ENCODE measurements around the gene BTBD10.
A peak's percentile ranks its signal among the peaks of the same experiment; 100 is the strongest.

The BTBD10 gene

DNA sequence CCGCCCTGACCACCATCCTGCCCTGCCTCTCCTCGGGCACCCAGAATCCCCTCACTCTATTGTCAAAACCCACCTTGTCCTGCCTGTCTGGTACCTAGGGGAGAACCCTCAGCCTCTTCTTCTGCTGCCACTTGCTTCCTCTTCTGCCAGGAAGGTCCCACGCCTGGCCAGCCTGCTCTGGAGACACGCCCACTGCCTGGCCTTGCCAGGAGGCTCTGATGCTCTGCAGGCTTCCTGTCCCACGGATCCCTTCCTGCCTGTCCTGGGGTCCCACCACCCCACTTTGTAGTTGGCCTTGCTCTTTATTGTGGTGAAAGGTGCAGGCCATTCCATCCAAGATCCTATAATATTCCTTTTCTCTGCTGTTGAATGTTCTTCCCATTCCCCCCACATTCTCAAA is 122.0 kb downstream of the BTBD10 start:
- H2AFZ ChIP-seq (ENCODE audit: low read length, unreplicated experiment), result no peak overlapping the region
- H3K4me3 ChIP-seq (ENCODE audit: low read depth, low read length), result no peak overlapping the region
- H3K79me2 ChIP-seq (ENCODE audit: control insufficient read depth, insufficient read depth, low read length, unreplicated experiment), result peaks cover 8% of the 10 kb centered on the region
- H3K36me3 ChIP-seq (ENCODE audit: insufficient read depth, low read length), result no peaks in the 10 kb centered on the region
- H3K4me1 ChIP-seq (ENCODE audit: control insufficient read depth, insufficient read depth, low read length, unreplicated experiment), result peaks cover 42% of the 10 kb centered on the region
- no peaks in the 10 kb centered on the region for H3K27me3 ChIP-seq (ENCODE audit: insufficient read depth, low read length)
- no peak overlapping the region for H3K27ac ChIP-seq (ENCODE audit: low read depth, low read length)

DNA sequence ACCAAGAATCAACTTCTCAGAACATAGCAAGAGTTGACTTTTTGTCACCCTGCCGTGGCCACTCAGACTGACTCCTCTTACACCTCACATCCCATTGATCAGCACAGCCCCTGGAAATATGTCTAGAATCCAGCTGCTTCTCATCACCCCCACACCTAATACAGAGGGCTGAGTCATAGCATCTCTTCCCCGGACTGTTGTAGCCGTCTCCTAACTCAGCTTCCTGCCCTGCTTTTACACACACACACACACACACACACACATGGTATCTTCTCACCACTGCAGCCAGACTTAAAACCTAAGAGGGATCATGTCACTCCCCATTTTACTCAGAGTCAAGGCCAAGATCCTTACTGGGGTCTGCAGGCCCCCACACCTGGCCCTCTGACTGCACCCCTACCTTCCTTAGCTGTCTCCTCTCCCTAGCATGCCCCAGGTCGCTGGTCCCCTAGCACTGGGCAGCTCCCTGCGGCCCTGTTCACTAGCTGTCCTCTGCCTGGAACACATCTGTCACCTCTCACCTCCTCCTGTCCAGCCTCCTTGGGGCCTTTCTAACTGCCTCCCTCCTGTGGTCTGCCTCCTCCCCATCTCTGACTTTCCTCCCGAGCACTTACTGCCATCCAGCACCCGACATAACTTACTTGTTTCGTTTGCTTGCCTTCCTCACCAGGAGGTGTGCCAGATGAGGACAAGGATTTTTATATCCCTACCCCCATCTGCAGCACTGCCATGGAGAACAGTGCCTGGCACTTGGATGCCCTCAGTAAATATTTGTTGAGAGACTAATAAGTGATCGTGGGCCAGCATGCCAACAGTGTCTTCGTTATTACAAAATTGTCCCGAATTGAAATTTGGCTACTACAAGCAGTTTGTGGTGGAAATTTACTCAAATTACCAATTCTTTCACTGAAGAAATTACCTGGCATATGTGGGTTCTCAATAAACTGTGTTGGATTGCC is 123.5 kb downstream of the BTBD10 start:
- H3K4me1 ChIP-seq (ENCODE audit: control insufficient read depth, insufficient read depth, low read length, unreplicated experiment), result peaks cover 56% of the 10 kb centered on the region
- peak overlapping the region; percentile 61 for H3K4me3 ChIP-seq (ENCODE audit: low read depth, low read length)
- H3K36me3 ChIP-seq (ENCODE audit: insufficient read depth, low read length), result no peaks in the 10 kb centered on the region
- H3K79me2 ChIP-seq (ENCODE audit: control insufficient read depth, insufficient read depth, low read length, unreplicated experiment), result peaks cover 10% of the 10 kb centered on the region
- peak overlapping the region; percentile 89 for H3K27ac ChIP-seq (ENCODE audit: low read depth, low read length)
- no peak overlapping the region for H2AFZ ChIP-seq (ENCODE audit: low read length, unreplicated experiment)
- no peaks in the 10 kb centered on the region for H3K27me3 ChIP-seq (ENCODE audit: insufficient read depth, low read length)

DNA sequence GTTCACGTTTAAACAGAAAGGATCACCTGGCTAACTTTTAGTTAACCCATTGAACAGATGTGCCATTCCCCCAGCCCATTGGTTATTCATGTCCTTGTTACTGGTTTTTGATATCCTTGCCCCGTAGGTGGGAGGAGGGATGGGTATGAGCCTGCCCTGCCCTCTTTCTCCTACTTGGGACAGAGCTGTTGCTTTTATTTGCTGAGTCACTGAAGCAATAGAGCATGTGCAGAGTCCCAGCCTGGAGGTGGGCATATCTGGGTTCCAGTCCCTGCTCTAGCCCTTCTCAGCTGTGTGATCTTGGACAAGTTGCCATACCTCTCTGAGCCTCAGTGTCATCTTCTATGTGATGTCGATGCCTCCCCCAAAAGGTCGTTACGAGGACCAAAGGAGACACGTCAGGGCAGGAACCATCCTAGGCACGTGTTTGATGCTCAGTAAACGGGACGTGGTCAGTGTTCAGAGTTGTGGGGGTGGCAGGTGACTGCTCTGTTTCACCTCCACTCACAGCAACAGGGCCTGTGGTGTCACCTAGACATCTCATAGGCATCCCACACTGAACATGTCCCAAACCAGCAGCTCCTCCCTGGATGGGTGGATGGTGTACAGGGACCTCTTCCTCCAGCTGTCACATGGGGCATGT is 124.5 kb downstream of the BTBD10 start:
- Histone ChIP-seq H2AFZ (ENCODE audit: low read length, unreplicated experiment) (peak overlapping the region; percentile 1), H3K4me1 (ENCODE audit: control insufficient read depth, insufficient read depth, low read length, unreplicated experiment) (peaks cover 65% of the 10 kb centered on the region), H3K36me3 (ENCODE audit: insufficient read depth, low read length) (no peaks in the 10 kb centered on the region), H3K27me3 (ENCODE audit: insufficient read depth, low read length) (no peaks in the 10 kb centered on the region), H3K4me3 (ENCODE audit: low read depth, low read length) (peak overlapping the region; percentile 61), H3K27ac (ENCODE audit: low read depth, low read length) (peak overlapping the region; percentile 89), H3K79me2 (ENCODE audit: control insufficient read depth, insufficient read depth, low read length, unreplicated experiment) (peaks cover 10% of the 10 kb centered on the region)

DNA sequence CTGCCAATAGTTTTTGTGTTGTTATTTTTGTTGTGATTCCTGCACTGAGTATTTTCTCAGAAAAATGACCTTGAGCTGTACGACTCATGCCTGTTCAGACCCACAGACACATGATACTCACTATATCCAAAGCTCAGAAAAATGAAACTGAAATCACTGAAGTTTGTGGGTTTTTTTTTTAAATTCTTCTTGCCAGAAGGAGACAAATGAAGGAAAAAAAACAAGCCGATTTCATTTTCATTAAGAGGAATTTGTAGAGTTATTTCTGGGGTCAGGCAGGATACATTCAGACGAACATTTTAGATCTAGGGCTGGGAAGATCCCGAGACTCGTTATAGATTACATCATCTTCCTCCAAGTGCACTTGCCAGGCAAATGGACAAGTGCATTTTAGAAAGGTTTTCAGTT is 125.0 kb downstream of the BTBD10 start:
- H2AFZ ChIP-seq (ENCODE audit: low read length, unreplicated experiment), result peak overlapping the region; percentile 1
- H3K4me3 ChIP-seq (ENCODE audit: low read depth, low read length), result peak overlapping the region; percentile 61
- H3K36me3 ChIP-seq (ENCODE audit: insufficient read depth, low read length), result no peaks in the 10 kb centered on the region
- peak overlapping the region; percentile 89 for H3K27ac ChIP-seq (ENCODE audit: low read depth, low read length)
- H3K4me1 ChIP-seq (ENCODE audit: control insufficient read depth, insufficient read depth, low read length, unreplicated experiment), result peaks cover 70% of the 10 kb centered on the region
- no peaks in the 10 kb centered on the region for H3K27me3 ChIP-seq (ENCODE audit: insufficient read depth, low read length)
- peaks cover 10% of the 10 kb centered on the region for H3K79me2 ChIP-seq (ENCODE audit: control insufficient read depth, insufficient read depth, low read length, unreplicated experiment)
